SK-N-SH treated with all-trans-retinoic acid at 6 μM for 48 hours (cell line): ENCODE measurements around the gene ADAM17.

ENCODE experiments used
- ATAC-seq: fragments of 200-7000 bp; cut with Tn5 transposase; 3 replicates; pipeline ENCODE4 v1.9.1; 2020; ENCODE audit warnings: mild to moderate bottlenecking, moderate library complexity
- ARNTL ChIP-seq: fragments of 450-650 bp; formaldehyde crosslinking; IDR thresholded peaks from 2 replicates; pipeline ENCODE4 v1.5.0; 2020; ENCODE audit warnings: low read depth, mild to moderate bottlenecking, moderate library complexity, borderline replicate concordance
- BACH2 ChIP-seq: fragments of 250-450 bp; sonication (Bioruptor Pico); IDR thresholded peaks from 2 replicates; pipeline ENCODE4 v1.9.0; 2021; ENCODE audit warnings: mild to moderate bottlenecking, borderline replicate concordance
- CREB5 ChIP-seq: fragments of 250-450 bp; sonication (Bioruptor Pico); IDR thresholded peaks from 2 replicates; pipeline ENCODE4 v1.5.1; 2020; ENCODE audit warnings: low read depth, mild to moderate bottlenecking, moderate library complexity
- CSDC2 ChIP-seq: fragments of 250-450 bp; sonication (Bioruptor Pico); IDR thresholded peaks from 2 replicates; pipeline ENCODE4 v1.5.0; 2020; ENCODE audit warnings: mild to moderate bottlenecking, moderate library complexity
- CSRNP3 ChIP-seq: fragments of 250-450 bp; sonication (Bioruptor Pico); IDR thresholded peaks from 2 replicates; pipeline ENCODE4 v1.5.1; 2021; ENCODE audit warnings: mild to moderate bottlenecking, moderate library complexity
- ESRRG ChIP-seq: fragments of 250-450 bp; sonication (Bioruptor Pico); IDR thresholded peaks from 2 replicates; pipeline ENCODE4 v1.6.1; 2021; ENCODE audit warnings: mild to moderate bottlenecking
- PPARA ChIP-seq: fragments of 250-450 bp; sonication (Bioruptor Pico); IDR thresholded peaks from 2 replicates; pipeline ENCODE4 v1.5.0; 2020; ENCODE audit warnings: mild to moderate bottlenecking, borderline replicate concordance
- RARB ChIP-seq: fragments of 250-450 bp; sonication (Bioruptor Pico); IDR thresholded peaks from 2 replicates; pipeline ENCODE4 v1.8.0; 2021; ENCODE audit warnings: mild to moderate bottlenecking, moderate library complexity
- TCF4 ChIP-seq: fragments of 250-450 bp; sonication (Bioruptor Pico); IDR thresholded peaks from 2 replicates; pipeline ENCODE4 v1.8.0; 2021; ENCODE audit warnings: mild to moderate bottlenecking, moderate library complexity, borderline replicate concordance
- TOX ChIP-seq: fragments of 250-450 bp; sonication (Bioruptor Pico); IDR thresholded peaks from 2 replicates; pipeline ENCODE4 v1.8.0; 2021; ENCODE audit warnings: mild to moderate bottlenecking, moderate library complexity, borderline replicate concordance
- ZC3H10 ChIP-seq: fragments of 250-450 bp; sonication (Bioruptor Pico); IDR thresholded peaks from 2 replicates; pipeline ENCODE4 v1.5.1; 2021; ENCODE audit warnings: mild to moderate bottlenecking, moderate library complexity
- ZFP3 ChIP-seq: fragments of 250-450 bp; sonication (Bioruptor Pico); IDR thresholded peaks from 2 replicates; pipeline ENCODE4 v1.5.0; 2020; ENCODE audit warnings: mild to moderate bottlenecking, moderate library complexity
- ZFP30 ChIP-seq: fragments of 450-650 bp; formaldehyde crosslinking; IDR thresholded peaks from 2 replicates; pipeline ENCODE4 v1.5.0; 2022; ENCODE audit warnings: mild to moderate bottlenecking, moderate library complexity
- ZNF565 ChIP-seq: fragments of 450-650 bp; formaldehyde crosslinking; conservative IDR thresholded peaks from 2 replicates; pipeline ENCODE4 v1.5.0; 2020; ENCODE audit warnings: low read depth, mild to moderate bottlenecking, moderate library complexity
- ZNF70 ChIP-seq: fragments of 450-650 bp; formaldehyde crosslinking; IDR thresholded peaks from 2 replicates; pipeline ENCODE4 v1.5.0; 2020; ENCODE audit warnings: mild to moderate bottlenecking, moderate library complexity
- ZNF8 ChIP-seq: fragments of 450-650 bp; formaldehyde crosslinking; IDR thresholded peaks from 2 replicates; pipeline ENCODE4 v1.5.0; 2020; ENCODE audit warnings: mild to moderate bottlenecking, moderate library complexity
- TF ChIP-seq, protein P1 (sequence below): fragments of 250-450 bp; sonication (Bioruptor Pico); IDR thresholded peaks from 2 replicates; pipeline ENCODE4 v1.5.0; 2020; ENCODE audit warnings: mild to moderate bottlenecking, moderate library complexity
- TF ChIP-seq, protein P2 (sequence below): fragments of 250-450 bp; sonication (Bioruptor Pico); IDR thresholded peaks from 2 replicates; pipeline ENCODE4 v1.8.0; 2020; ENCODE audit warnings: mild to moderate bottlenecking, moderate library complexity, borderline replicate concordance

Gene ADAM17

GRCh38 chr2:9596621-9597311, 41.1 kb upstream of the ADAM17 start:
- no peak for TF ChIP-seq CSRNP3 (CRISPR knock-in tag)
- no peak for TF ChIP-seq TOX
- TF ChIP-seq TCF4 (CRISPR knock-in tag): no peak
- TF ChIP-seq CREB5: no peak
- no peak for TF ChIP-seq ZC3H10 (CRISPR knock-in tag)
- no peak for TF ChIP-seq ZNF565 (CRISPR knock-in tag)
- TF ChIP-seq ESRRG (CRISPR knock-in tag): no peak
- TF ChIP-seq, protein P1, sequence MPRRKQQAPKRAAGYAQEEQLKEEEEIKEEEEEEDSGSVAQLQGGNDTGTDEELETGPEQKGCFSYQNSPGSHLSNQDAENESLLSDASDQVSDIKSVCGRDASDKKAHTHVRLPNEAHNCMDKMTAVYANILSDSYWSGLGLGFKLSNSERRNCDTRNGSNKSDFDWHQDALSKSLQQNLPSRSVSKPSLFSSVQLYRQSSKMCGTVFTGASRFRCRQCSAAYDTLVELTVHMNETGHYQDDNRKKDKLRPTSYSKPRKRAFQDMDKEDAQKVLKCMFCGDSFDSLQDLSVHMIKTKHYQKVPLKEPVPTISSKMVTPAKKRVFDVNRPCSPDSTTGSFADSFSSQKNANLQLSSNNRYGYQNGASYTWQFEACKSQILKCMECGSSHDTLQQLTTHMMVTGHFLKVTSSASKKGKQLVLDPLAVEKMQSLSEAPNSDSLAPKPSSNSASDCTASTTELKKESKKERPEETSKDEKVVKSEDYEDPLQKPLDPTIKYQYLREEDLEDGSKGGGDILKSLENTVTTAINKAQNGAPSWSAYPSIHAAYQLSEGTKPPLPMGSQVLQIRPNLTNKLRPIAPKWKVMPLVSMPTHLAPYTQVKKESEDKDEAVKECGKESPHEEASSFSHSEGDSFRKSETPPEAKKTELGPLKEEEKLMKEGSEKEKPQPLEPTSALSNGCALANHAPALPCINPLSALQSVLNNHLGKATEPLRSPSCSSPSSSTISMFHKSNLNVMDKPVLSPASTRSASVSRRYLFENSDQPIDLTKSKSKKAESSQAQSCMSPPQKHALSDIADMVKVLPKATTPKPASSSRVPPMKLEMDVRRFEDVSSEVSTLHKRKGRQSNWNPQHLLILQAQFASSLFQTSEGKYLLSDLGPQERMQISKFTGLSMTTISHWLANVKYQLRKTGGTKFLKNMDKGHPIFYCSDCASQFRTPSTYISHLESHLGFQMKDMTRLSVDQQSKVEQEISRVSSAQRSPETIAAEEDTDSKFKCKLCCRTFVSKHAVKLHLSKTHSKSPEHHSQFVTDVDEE: no peak
- no peak for TF ChIP-seq RARB (CRISPR knock-in tag)
- no peak for TF ChIP-seq PPARA (CRISPR knock-in tag)
- TF ChIP-seq ZNF8 (CRISPR knock-in tag): no peak
- ATAC-seq: no peak

DNA sequence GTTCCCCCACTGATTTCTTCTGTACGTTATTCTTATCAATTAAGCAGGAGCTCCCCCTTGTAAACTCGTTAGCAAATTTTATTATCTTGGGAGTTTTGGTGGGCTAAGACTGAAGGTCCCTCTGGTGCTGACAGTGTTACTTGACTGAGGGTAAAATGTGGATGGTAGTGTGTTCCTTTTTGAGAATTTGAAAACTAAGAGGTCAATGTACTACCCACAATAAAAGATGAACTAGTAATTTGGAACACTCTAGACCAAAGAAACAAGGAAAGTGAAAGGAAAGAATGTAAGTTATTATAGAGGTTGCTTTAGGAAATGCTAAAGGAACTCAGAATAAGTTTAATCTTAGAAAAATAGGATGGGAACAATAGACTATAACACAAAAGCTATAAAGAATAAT, 40.1 kb upstream of the ADAM17 start:
- no peak for ATAC-seq
- TF ChIP-seq, protein P2, sequence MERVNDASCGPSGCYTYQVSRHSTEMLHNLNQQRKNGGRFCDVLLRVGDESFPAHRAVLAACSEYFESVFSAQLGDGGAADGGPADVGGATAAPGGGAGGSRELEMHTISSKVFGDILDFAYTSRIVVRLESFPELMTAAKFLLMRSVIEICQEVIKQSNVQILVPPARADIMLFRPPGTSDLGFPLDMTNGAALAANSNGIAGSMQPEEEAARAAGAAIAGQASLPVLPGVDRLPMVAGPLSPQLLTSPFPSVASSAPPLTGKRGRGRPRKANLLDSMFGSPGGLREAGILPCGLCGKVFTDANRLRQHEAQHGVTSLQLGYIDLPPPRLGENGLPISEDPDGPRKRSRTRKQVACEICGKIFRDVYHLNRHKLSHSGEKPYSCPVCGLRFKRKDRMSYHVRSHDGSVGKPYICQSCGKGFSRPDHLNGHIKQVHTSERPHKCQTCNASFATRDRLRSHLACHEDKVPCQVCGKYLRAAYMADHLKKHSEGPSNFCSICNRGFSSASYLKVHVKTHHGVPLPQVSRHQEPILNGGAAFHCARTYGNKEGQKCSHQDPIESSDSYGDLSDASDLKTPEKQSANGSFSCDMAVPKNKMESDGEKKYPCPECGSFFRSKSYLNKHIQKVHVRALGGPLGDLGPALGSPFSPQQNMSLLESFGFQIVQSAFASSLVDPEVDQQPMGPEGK: no peak
- TF ChIP-seq ZNF8 (CRISPR knock-in tag) (no peak), ARNTL (CRISPR knock-in tag) (no peak), ZFP30 (no peak), TOX (no peak), BACH2 (CRISPR knock-in tag) (no peak), CSDC2 (no peak), CSRNP3 (CRISPR knock-in tag) (no peak), CREB5 (no peak), ZFP3 (no peak), ZNF70 (CRISPR knock-in tag) (no peak)

- ATAC-seq: peak; percentile 10; the same call in 2 of the 3 replicates
These were observed 39.6 kb upstream of the ADAM17 start for GRCh38 chr2:9595256-9595655.
